Activated CD4-positive, alpha-beta T cell treated with anti-CD3 and anti-CD28 coated beads, Interleukin-10, Interleukin-2, amounts not matched to agents 100 ng/mL and 50 ng/mL, durations not matched to agents 16 hours and 8 hours (primary cell): ENCODE measurements around the gene PLA2G6.

Experiments used
- DNase-seq: peaks from one replicate; pipeline ENCODE4 v3.0.0-alpha.2; 2020

PLA2G6 gene, protein sequence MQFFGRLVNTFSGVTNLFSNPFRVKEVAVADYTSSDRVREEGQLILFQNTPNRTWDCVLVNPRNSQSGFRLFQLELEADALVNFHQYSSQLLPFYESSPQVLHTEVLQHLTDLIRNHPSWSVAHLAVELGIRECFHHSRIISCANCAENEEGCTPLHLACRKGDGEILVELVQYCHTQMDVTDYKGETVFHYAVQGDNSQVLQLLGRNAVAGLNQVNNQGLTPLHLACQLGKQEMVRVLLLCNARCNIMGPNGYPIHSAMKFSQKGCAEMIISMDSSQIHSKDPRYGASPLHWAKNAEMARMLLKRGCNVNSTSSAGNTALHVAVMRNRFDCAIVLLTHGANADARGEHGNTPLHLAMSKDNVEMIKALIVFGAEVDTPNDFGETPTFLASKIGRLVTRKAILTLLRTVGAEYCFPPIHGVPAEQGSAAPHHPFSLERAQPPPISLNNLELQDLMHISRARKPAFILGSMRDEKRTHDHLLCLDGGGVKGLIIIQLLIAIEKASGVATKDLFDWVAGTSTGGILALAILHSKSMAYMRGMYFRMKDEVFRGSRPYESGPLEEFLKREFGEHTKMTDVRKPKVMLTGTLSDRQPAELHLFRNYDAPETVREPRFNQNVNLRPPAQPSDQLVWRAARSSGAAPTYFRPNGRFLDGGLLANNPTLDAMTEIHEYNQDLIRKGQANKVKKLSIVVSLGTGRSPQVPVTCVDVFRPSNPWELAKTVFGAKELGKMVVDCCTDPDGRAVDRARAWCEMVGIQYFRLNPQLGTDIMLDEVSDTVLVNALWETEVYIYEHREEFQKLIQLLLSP

DNA sequence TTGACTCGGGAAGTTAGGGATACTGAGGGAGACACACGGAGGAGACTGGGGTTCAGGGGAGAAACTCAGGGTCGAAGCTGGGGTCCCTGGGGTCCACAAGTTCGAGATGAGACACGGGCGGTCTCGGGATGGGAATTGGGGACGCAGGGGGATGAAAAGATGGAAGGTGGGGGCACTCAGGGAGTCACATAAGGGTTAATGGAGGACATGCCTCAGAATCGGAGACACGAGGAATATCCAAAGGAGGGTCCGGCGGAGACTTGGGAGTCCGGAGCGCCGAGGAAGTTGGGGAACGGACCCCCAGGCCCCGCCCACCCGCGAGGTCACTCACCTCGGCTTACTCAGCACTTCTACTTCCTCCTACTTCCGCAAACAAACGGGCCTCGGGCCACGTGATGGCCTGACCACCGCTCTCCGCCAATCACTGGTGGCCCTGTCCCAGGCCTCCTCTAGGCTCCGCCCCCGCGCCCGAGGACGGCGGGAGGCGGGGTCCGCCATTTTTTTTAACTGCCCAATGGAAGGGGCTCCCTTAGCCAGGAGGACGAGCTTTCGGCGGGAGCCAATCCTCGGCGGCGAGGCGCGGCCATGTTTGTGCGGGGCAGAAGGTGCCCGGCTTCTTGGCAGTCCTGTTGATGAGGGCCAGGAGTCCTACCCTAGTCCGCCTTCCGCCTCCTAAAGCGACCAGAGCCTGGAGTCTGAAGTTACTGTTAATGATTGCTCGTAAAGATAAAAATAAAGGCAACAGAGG is at the start of gene PLA2G6:
Gene PLA2G6, minus strand, starts transcription at position 378 of the 748 bp plus-strand sequence. CDS start 12,404 bp downstream, outside the sequence.
- peak; percentile 100 for DNase-seq

DNA sequence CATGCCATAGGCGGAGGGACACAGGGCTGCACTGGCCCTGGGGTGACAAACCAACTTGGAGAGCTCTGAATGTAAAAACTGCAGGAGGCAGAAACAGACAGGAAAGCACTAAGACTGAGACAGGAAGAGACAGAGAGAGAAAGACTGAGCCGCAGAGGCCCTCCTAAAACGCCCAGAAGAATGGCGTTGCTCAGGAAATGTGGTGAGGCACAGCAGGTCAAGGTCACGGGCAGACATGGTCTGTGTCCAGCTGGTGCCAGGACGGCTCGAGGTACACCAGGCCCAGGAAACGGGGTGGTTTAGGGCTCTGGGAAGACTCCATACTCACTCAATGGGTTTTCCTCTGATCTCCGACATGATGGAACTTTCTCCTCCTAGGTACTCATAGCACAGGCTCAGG is 49.3 kb upstream of the PLA2G6 start:
- DNase-seq: no peak

DNA sequence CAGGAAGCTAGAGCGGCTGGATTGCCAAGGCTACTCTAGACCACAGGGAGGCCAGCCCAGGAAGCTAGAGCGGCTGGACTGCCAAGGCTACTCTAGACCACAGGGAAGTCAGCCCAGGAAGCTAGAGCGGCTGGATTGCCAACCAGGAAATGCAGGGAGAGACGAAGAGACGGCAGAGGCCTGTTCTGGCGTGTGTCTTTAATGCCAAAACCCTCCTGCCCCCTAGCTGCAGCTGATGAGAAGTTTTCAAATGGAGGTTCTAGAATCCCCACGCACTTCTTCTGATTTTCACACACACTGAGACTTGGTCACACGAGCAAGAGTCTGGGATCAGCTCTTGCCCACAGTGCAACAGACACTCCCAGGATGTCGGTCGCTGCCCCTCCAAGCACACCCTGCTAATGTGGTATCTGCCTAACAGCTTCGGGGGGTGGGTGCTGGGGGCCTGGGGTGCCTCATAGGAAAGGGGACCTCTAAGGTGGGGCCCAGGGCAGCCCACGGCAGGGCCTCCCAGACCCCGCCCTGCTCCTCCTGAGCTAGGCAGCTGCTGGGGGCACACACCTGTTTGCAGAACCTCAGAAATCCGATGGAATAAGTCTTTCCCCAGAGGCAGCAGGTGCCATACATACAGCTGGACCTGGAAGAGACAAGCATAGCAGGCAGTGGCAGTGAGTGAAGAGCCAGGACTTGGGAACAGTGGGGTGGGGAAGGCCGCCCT is 48.6 kb upstream of the PLA2G6 start:
- DNase-seq: peak; percentile 38

DNA sequence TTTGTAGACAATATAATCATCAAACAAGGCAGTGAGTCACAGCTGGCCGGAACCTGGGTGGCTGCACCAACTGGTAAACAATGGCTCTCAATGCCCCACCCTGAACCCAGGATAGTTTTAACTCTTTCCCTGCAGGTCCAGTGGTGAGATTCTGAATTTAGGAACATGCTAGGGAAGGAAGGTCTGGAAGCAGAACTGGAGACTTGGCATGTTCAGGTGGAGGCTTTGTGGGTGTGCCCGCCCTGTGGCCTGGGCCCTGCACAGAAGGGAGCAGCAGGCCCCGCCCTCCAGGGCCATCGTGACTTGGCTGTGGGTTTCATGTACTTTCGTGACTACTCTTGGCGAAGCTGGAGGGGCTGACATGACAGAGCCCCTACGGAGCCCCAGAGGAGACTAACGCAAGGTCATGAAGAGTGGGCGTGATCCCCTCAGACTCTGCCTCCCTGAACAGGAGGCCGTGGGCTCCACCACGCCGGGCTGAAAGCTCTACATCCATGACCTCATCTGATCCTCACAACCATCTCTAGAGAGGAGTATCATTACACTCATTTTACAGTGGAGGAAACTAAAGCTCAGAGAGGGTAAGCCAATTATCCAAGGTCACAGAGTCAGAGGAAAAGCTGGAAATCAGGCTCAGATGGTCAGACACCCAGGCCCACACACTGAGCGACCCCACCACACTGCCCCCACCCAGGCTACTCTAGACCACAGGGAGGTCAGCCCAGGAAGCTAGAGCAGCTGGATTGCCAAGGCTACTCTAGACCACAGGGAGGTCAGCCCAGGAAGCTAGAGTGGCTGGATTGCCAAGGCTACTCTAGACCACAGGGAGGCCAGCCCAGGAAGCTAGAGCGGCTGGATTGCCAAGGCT is 47.5 kb upstream of the PLA2G6 start:
- DNase-seq: no peak

DNA sequence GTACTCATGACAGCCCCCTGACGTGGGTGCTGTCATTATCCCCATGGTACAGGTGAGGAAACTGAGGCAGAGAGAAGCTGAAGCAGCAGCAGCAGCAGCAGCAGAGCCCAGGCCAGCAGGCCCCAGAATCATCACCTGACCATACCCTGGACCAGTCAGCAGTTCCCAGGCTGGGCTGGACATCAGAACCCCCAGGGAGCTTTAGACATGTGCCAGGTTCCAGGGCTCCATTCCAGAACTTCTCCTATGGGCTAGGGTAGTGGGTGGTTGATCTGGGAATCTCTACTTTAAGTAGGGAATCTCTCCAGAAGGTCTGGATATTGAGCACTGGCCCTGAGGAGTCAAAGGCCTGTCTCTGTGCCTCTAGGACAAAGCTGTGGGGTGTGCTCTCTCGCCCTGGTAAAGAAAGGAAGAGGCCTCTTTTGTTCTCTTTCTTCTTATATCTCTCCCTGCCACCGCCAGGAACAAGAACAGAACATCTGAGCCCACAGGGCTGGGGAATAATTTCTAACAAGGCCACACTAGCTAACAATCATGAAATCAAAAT is 46.8 kb upstream of the PLA2G6 start:
- DNase-seq: no peak

DNA sequence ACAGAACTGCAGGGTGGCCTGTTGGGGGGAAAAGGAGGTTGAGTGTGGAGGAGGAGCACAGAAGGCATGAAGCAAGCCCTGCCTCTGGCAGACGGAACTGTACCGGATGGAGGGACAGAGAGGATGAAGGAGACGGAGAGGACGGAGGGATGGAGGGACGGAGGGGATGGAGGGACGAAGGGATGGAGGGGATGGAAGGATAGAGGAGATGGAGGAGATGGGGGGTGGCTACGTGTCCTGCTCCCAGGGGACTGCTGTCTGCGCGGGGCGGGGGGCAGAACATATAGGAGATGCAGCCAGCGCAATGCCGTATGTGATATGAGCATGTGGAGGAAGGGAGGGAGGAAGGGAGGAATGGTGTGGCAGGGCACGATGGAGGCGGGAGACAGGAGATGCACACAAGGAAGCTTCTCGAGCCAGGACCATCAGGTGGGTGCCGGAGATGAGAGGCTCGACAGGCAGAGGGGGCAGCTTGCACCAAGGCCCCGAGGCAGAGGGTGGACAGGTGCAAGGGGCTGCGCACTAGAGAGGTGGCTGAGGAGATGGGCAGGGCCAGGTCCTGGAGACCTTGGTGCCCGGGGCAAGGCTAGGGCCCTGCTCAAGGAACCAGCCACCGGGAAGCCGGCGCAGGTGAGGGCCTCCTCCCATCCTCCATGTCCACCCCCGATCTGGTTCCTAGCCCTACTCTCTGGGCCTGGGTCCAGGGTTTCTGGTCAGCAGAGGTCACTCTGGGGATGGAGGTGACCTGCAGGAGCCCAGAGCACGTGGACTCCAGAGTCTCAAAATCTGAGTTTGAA is 45.4 kb upstream of the PLA2G6 start:
- no peak for DNase-seq

DNA sequence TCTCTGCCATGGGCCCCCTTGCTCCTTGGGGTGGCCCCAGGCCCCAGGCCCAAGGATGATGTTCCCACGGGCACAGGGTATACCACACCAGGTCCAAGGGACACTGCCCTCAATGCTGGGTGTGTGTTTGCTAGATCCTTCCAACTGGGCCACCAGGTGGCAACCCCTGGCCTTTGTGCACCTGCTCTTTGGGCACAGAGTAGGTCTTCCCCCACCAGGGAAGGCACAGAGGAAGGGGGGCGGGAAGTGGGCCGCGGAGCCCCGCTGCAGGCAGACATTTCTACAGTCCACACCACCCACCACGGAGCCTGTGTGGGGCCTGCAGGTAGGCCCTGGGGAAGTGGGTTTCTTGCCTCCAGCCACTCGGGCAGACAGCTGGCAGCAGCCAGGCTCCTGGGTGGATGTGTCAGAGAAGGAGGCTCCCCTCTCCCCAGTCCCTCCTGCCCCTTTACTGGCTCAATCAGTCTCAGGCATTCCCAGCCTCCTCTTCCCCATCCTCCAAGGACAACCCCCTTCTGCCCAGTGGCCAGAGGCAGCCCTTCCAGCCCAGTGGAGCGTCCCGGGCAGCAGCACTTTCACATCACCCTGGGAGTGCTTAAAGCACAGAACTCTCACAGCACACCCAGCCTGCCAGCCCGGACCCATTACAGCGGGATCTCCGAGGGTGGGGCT is 41.8 kb upstream of the PLA2G6 start:
- no peak for DNase-seq

DNA sequence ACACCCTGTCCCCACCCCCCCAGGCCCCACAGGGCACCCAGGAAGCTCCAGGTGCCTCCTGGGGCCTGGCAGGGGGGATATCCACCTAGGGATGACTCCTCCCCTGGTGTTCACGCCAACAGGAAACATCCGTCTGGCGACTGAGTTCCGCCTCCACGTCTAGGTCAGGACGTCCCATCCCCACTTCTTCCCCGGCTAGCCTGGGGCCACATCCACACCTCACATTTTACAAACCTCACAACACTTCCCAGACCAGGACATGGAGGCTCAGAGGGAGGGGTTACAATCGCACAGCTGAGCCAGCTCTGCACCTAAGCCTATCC is 41.1 kb upstream of the PLA2G6 start:
- DNase-seq: no peak

DNA sequence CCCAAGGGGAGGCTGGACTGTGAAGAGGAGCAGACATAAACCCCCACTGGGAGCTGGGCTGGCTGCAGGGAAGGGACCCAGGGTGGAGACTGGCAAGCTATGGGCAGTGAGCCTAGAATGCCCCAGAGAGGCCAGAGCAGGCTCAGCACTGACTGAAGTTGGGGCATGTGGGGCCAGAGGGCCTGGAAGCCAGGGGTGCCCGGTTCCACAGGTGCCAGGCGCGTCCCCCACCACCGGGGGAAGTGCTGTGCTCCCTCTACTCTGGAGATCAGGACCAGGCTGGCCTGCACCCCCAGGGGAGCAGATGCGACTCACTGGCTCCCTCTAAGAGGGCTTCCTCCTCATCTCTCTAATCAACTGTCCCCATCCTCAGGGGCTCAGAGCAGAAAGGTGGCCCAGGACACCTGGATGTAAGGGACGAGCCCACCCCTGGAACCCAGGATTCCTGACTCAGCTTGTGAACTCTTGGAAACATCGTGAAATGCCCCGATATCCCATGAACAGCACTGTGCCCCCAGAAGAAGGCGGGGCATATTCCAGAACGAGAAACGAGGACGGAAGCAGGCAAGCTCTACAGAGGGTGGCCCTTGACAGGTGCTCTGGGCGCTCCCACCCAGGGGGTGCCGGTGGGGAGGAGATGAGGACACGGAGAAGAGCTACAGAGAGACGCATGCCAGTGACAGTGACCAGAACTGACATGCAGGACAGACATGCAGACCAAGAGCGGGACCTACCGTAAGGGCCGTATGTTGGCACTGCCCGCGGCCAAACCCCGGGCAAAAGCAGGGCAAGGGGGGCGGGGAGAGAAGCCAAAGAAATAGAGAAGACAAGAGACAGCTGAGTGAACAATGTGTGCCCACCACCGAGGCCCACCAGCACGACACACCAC is 40.5 kb upstream of the PLA2G6 start:
- DNase-seq: no peak

DNA sequence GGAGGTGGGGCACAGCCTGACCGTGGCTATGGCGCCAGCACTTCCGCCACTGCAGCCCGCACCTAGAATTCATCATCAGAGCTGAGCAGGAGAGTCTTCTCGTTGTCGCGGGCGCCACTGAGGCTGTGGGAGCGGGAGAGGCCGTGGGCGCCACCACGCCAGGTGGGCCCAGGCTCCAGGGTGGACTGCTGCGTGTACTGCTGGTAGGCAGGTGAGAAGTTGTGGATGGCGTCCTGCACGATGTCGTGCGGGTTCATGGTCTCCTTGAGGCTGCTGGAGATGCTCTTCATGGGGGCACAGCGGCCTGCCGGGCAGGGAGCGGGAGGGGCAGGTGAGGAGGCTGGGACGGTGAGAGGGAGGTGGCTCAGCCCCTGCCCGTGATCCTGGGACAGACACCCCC is 39.8 kb upstream of the PLA2G6 start:
- DNase-seq: no peak

DNA sequence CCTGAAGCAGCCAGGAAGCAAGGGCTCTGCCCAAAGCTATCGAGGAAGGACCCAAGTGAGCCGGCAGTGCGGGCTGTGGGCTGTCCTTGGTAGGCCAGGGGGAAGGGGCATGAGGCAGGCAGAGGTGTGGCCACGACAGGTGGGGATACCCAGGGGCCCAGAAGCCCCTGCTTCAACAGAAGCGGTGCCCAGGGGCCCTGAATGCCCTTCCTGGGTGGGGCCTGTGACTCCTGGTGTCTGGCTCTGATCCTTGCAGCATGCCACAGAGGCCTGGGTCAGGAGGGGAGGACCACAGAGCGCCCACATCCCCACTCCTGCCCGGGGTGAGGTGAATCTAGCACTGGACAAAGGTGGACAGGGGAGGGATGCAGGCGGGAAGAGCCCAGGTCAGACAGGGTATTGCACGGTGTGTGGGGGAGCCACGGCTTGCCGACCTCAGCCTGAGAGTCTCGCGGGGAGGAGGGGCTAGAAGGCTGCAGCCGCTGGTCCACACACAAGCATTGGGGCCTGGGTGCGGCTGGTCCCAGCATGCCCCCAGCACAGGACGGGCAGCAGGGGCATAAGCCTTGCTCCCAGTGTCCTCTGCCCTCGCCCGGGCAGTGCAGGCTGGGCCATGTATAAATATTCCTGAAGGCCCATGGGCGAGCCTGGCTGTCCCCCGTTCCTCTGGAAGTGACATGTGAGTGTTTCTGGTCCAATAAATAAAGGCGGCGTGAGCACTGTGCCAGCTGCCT is 39.2 kb upstream of the PLA2G6 start:
- no peak for DNase-seq

DNA sequence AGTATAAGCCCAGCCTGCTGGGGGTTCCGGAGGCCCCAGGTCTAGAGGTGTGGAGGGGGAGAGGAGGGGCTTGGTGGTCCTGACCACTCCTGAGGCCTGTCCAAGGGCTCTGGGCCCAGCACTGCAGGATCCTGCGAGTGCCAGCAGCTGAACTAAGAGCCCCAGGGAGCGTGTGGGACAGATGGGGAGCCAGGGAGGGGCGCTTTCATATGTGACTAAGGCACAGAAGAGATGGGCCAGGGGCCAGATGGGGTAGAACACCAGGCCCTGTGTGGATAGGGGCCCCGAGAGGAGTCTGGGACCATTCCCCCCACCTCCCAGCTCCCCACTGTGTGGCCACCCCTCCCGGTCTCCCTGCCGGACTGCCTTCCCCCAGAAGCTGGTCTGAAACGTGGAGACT is 38.5 kb upstream of the PLA2G6 start:
- no peak for DNase-seq

DNA sequence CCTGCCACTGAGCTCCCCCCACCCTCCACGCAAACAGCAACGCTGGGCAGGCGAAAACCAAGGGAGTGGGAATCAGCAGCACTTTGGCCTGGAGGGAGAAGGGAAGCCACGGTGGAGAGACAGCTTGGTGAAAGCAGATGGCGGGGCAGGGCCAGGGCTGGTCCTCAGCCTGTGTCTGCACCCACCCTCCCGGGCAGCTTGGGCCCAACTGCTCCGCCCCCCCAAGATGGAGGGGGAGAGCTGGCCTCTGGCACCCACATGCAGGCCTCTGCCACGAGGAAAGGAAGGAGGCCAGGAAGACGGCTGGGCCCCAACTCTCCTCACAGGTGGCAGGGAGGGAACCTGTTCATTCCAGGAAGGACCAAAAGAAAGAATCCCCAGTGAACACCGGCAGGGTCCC is 38.0 kb upstream of the PLA2G6 start:
- no peak for DNase-seq

DNA sequence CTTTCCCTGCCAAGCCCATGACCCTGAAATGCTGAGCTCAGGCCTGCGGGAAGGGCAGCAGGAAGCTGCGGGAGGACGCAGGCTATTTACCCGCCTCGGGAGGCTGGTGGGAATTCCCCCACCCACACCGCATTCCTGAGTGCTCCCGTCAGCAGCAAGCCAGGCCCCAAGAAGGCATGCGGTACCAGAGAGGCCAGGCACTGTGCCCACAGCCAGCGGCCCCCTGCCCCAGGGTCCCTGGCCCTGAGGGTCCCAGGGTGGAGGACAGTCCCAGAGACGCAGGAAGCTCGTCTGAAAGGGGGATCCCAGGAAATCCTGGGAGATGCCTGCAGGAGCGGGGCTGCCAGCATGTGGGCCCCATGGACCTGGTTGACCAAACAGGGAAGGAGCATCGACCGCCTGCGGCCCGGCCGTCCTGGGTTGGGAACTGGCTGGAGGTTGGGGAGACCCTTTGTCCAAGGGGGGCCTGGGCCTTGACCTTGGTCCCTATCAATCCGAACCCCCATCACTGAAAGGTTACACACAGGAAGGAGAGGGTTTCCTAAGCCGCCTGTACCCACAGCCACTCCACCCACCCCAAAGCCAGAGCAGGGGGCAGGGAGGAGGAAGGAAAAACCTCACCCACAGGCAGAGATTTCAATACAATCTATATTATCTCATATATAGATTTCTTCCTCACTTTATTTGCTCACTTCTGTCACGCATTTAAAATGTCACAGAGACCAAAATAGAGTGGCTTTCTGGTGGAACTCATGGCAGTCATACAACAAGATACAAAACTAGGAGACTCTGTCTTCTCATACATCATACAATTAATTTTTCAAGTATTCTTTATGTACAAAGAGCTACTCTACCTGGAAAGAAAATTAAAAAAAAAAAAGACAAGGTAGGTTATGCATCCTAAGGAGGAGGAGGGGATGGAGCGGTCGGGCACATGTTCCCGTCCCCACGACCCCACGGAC is 37.3 kb upstream of the PLA2G6 start:
- DNase-seq: peak; percentile 73

DNA sequence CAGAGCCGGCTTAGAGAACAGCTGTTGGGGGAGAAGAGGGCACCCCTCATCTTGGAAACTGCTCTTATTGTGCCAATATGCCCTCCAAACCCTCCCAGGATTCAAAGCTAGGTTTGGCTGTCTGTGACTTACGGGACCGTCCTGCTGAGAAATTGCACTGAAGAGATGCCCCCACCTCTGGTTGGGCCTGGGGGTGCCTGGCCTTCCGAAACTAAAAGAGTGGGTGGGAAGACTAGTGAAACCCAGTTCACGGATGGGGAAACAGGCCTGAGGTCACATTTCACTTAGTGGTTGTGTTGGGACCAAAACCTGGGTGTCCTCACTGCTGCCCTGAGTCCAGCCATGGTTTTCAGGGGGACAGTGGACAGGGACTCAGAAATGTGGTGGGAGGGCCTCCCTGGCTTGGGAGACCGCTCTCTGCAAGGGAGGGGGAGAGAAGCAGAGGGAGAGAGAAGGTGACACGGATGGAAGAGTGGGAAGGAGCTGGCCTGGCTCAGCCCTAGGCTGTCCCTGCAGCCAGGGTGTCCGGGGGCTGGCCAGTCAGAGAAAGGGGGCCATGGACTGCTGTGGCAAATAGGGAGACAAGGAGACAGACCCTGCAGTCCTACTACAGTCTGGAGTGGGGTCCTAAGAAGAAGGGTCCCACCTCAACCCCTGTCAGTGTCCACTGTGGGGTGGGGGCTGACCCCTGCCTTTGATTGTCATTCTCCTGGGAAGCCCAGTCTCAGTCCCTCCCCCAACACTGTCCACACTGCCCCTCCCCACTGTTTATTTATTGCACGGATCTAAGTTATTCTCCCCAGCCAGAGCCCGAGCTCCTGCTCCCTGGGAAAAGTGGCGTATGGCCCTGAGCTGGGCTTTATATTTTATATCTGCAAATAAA is 33.8 kb upstream of the PLA2G6 start:
- no peak for DNase-seq
